Psoas muscle (tissue), 8 donors: ENCODE results near the gene SLC18A2. TPM values are rescaled to one million over a fixed set of nuclear protein-coding genes. Genes with fewer than 3 reads are reported as not detected.

ENCODE experiments used
- ATAC-seq, 4 donors: fragments of 200-7000 bp; cut with Tn5 transposase; one replicate each; pipeline ENCODE4 v1.9.1; 2020; ENCODE audit warnings: moderate library complexity in 3 of 4, mild to moderate bottlenecking in 2 of 4
- DNase-seq, 2 donors: peaks; one replicate each; pipeline ENCODE4 v3.0.0-alpha.2; 2020
- H3K27ac ChIP-seq: fragments of 200-600 bp; one replicate; pipeline ENCODE4 v1.8.0; 2022
- H3K27me3 ChIP-seq, 3 donors: fragments of 200-600 bp in 1 of 3; one replicate each; pipeline versions ENCODE4 v1.6.1 to v1.8.0; 2013 to 2022; ENCODE audit warnings: low read length in 2 of 3, mild to moderate bottlenecking in 2 of 3, moderate library complexity in 1 of 3; ENCODE audit not compliant: insufficient read depth in 3 of 3
- H3K36me3 ChIP-seq, 2 donors: fragments of 200-600 bp in 1 of 2; one replicate each; pipeline versions ENCODE4 v1.6.1 to v1.8.0; 2013 to 2022; ENCODE audit warnings: low read depth in 1 of 2, mild to moderate bottlenecking in 1 of 2, moderate library complexity in 1 of 2; ENCODE audit not compliant: insufficient read depth in 1 of 2
- H3K4me1 ChIP-seq: fragments of 200-600 bp; one replicate; pipeline ENCODE4 v1.8.0; 2022
- H3K4me3 ChIP-seq: fragments of 200-600 bp; one replicate; pipeline ENCODE4 v1.8.0; 2022; ENCODE audit warnings: mild to moderate bottlenecking
- H3K9me3 ChIP-seq: fragments of 200-600 bp; one replicate; pipeline ENCODE4 v1.8.0; 2022
- CTCF ChIP-seq: fragments of 200-600 bp; IDR thresholded peaks from one replicate; pipeline ENCODE4 v1.8.0; 2022; ENCODE audit warnings: antibody characterized with exemption
- WGBS, 3 donors: extraction: QIAGEN DNeasy Blood & Tissue Kit; methylation state at CpG; one replicate each; pipeline versions ENCODE4 v1.1.6 to v1.1.7; 2013; 5-methylcytosine and 5-hydroxymethylcytosine counted together
- intact Hi-C, 2 donors: fragments of 100-400 bp; cut with DNase I; formaldehyde crosslinking; loops; one replicate each; pipeline versions ENCODE4 v1.11.0 to v1.14.2; 2022
- long read RNA-seq, 2 donors: library from polyadenylated mRNA; unstranded; transcript quantifications; one replicate each; pipeline ENCODE4 v2.0.0, GENCODE V29; 2021
- polyA plus RNA-seq, 3 donors: library from polyadenylated mRNA; stranded (reverse); fragments of 200-250 nt; gene quantifications; one replicate each; pipeline ENCODE4 v1.2.3, GENCODE V29; 2013
- total RNA-seq, 4 donors: library from RNA; stranded (reverse); fragmentation: NEBNext Ultra II Directional in 2 of 4; extraction: Animal tissue kit (Norgen Biotek cat#: 25700) in 2 of 4; gene quantifications; one replicate each; pipeline versions ENCODE4 v1.2.1 to v1.2.4, GENCODE V29; 2021 to 2023
- donor health status: healthy with polysubstance abuse.
- donor health status: DM: no; HTN: no; CAD: no; lungs with moderate emphysema.
- donor health status: Bipolar disorder and iron deficiency.
- donor health status: healthy.
- donor health status: DM: yes; HTN: yes; CAD: no.
- donor health status: DM: no; HTN: no; CAD: no.
- donor health status: DM: no; HTN: no; CAD: no.
- donor health status: DM: yes; HTN: yes; CAD: no.

Gene SLC18A2
- total RNA-seq: under 1 TPM; 0.06 to 0.27 (median 0.19) TPM
- under 1 TPM; 0.01 to 0.10 (median 0.05) TPM for polyA plus RNA-seq
- long read RNA-seq, donor 1, partial matches to known transcripts: 0 of 3 reads
- long read RNA-seq, donor 1, other reads (novel, unspliced or antisense): 3 of 3 reads
- long read RNA-seq, donor 2, partial matches to known transcripts: 0 of 13 reads
- long read RNA-seq, donor 2, other reads (novel, unspliced or antisense): 13 of 13 reads

DNA sequence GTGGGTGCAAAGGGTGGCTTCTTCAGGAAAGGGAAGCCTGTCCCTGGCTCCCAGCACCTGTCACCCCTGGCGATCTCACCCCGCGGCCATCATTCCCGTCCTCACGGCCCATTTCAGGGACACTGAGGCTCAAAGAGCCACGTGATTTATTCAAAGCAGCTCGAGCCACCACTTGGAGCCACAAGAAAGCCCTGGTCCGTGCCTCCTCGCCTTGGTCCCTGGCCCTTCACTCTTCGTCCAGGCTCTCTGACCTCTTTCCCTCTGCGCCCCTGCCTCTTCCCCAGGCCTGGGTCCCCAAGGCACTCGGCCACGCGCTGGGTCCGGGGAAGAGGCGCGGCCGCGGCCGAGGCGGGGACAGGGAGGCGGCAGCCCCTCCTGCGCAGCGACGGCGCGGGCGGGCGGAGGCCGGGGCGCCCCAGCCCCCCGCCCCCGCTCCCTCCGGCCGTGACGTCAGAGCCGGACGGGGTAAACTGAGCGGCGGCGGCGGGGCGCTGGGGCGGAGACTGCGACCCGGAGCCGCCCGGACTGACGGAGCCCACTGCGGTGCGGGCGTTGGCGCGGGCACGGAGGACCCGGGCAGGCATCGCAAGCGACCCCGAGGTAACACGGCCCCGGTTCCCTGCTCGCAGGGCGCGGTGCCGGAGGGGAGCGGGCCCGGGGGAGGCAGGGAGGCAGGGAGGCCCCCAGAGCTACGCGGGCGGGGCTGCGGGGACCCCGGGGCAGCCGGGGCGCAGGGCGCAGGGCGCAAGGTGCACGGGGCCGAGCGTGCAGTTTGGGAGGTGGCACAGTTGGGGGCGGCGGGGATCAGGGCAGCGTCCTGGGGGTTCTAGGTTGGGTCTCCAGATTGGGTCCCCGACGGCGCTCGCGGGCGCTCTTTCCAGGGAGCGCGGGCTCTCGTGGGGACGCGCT is at the start of gene SLC18A2:
Gene SLC18A2, plus strand, starts transcription at position 494 of the 909 bp plus-strand sequence. CDS start 580 bp downstream, outside the sequence.
- H3K4me3 ChIP-seq: no peak within 1 kb of the TSS
- DNase-seq: no peak
- no peak for TF ChIP-seq CTCF
- no peaks in the 10 kb centered on the region for H3K36me3 ChIP-seq
- H3K9me3 ChIP-seq: no peaks in the 10 kb centered on the region
- no peaks in the 10 kb centered on the region for H3K4me1 ChIP-seq
- no peak within 1 kb of the TSS for H3K27ac ChIP-seq
- peaks cover 15 to 54% (median 18%) of the 10 kb centered on the region in 3 donors for H3K27me3 ChIP-seq
- intact Hi-C loops: no loop called here
- ATAC-seq: no peak
- WGBS, 3 donors: 2 to 3% (median 2%) methylated on average over 66 to 93 of the region's 93 CpGs

DNA sequence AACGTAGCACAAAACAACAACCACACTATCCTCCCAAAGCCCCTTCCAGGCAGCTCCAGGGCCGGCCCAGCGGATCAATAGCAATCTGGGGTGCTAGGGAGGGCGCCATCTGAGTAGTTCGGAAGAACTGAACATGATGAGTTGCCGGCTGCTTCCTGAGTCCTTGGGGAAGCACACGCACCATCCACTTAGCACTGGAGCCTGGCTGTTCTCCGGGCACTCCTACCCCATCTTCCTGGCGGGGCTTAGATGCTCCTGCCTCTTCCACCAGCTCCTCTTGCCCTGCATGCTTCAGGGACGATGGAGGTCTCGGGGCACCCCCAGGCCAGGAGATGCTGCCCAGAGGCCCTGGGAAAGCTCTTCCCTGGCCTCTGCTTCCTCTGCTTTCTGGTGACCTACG is 43.7 kb upstream of the SLC18A2 start, which contains the start of gene KCNK18:
Gene KCNK18, plus strand, starts transcription at position 301 of the 400 bp plus-strand sequence. Its CDS starts 0 bp downstream, at position 301.
- no peak within 1 kb of the TSS for H3K27ac ChIP-seq
- ATAC-seq (no peak), DNase-seq (no peak)
- WGBS, 3 donors: 80 to 83% (median 83%) methylated on average over 12 of the region's 12 CpGs
- no peak within 1 kb of the TSS for H3K4me3 ChIP-seq
- no peaks in the 10 kb centered on the region for H3K9me3 ChIP-seq
- no peaks in the 10 kb centered on the region for H3K36me3 ChIP-seq
- intact Hi-C loops: no loop called here
- peaks cover 0 to 2% (median 0%) of the 10 kb centered on the region in 3 donors for H3K27me3 ChIP-seq
- no peaks in the 10 kb centered on the region for H3K4me1 ChIP-seq
- TF ChIP-seq CTCF: no peak

DNA sequence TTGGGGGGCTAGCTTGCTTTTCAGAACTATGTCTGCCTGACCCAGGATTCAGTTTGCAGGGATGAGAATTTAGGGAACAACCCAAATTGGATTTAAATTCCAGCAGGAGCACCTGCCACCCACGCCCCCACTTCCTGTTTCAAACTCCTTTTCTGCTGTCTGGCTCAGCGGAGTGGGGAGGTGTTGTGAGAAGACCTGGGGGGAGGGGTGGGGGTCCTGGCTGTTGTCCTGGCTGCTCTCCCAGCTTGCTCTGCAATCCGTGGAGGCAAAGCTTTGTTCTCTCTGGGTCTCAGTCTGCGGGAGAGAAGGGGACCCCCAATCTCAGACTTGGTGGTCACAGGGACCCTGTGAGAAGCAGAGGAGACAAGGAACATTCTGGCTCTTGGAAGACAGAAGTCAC is 42.8 kb upstream of the SLC18A2 start:
- TF ChIP-seq CTCF: no peak
- H3K36me3 ChIP-seq: no peaks in the 10 kb centered on the region
- DNase-seq: no peak
- WGBS, 3 donors: 17 to 31% (median 22%) methylated on average over 4 of the region's 4 CpGs
- H3K27me3 ChIP-seq: peaks cover 0 to 2% (median 0%) of the 10 kb centered on the region in 3 donors
- H3K9me3 ChIP-seq: no peaks in the 10 kb centered on the region
- H3K4me1 ChIP-seq: no peaks in the 10 kb centered on the region
- no peak overlapping the region for H3K27ac ChIP-seq
- intact Hi-C loops: no loop called here
- no peak overlapping the region for H3K4me3 ChIP-seq
- ATAC-seq: no peak

GRCh38 chr10:117201826-117202225 is 39.1 kb upstream of the SLC18A2 start:
- no peaks in the 10 kb centered on the region for H3K4me1 ChIP-seq
- TF ChIP-seq CTCF: no peak
- no peak overlapping the region for H3K4me3 ChIP-seq
- intact Hi-C loops: no loop called here
- H3K9me3 ChIP-seq: no peaks in the 10 kb centered on the region
- no peak for DNase-seq
- 50 to 79% (median 73%) methylated on average over 4 of the region's 4 CpGs for WGBS, 3 donors
- no peaks in the 10 kb centered on the region for H3K36me3 ChIP-seq
- peaks cover 0 to 4% (median 0%) of the 10 kb centered on the region in 3 donors for H3K27me3 ChIP-seq
- ATAC-seq: no peak
- H3K27ac ChIP-seq: no peak overlapping the region
